Measurements from ENCODE around the gene CREB3L4.

DNA sequence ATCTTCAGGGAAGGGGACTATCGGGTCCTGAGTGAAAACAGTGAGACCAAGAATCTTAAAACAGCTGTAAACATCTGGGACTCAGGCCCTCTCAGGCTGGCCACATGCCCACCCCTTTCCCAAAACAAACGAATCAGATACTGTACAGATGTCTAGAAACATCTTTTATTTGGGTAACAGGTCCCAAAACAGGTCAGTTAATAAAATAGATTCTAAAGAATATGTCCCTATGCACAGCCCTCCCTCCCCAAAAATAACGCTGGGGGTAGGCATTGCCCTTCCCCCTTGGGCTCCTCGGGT, 8.8 kb upstream of the CREB3L4 start:
- TF ChIP-seq POLR2A (IDR thresholded peaks at IDR 0.05) = no peak
- no peak for TF ChIP-seq CTCF (IDR thresholded peaks at IDR 0.05)
- TF ChIP-seq POLR2AphosphoS5 (IDR thresholded peaks at IDR 0.05; ENCODE audit: insufficient read depth in 1 of 2, low read depth in 1 of 2) = no peak
